Activated T-helper 1 cell treated with anti-CD3 and anti-CD28 coated beads, Interleukin-2, amount 50 U/mL, for 16 hours (primary cell): Measurements from ENCODE around the gene NGF.
"Not testable (repeated sequence)": the region's sequence is repeated elsewhere in the genome, so short reads cannot be mapped to it uniquely, and the experiment has no call there.

ENCODE experiments used
- DNase-seq, 2 donors: peaks; one replicate each; pipeline ENCODE4 v3.0.0-alpha.2; 2020; ENCODE audit warnings: low read depth in 1 of 2, low spot score in 1 of 2

Gene NGF

GRCh38 chr1:115337633-115338456, at the start of gene NGF:
Gene NGF (minus strand): TSS chr1:115338249. CDS start chr1:115286795, 51,454 bp downstream.
- no peak for DNase-seq

GRCh38 chr1:115383455-115383854, 45.4 kb upstream of the NGF start:
- DNase-seq = not testable (repeated sequence)

- no peak for DNase-seq
These were observed 41.9 kb upstream of the NGF start for GRCh38 chr1:115379943-115380342.

GRCh38 chr1:115377411-115377810, 39.4 kb upstream of the NGF start:
- no peak for DNase-seq

- DNase-seq = no peak
These were observed 36.5 kb upstream of the NGF start for GRCh38 chr1:115374598-115374997.

GRCh38 chr1:115373305-115373704, 35.3 kb upstream of the NGF start:
- DNase-seq = no peak

- no peak for DNase-seq
These were observed 27.7 kb upstream of the NGF start for GRCh38 chr1:115365738-115366137.

GRCh38 chr1:115364780-115365155, 26.7 kb upstream of the NGF start:
- DNase-seq = no peak

GRCh38 chr1:115364046-115364779, 26.2 kb upstream of the NGF start:
- DNase-seq = no peak

- DNase-seq = no peak
These were observed 25.1 kb upstream of the NGF start for GRCh38 chr1:115363171-115363570.

GRCh38 chr1:115360505-115361129, 22.6 kb upstream of the NGF start:
- not testable (repeated sequence) for DNase-seq

- DNase-seq = not testable (repeated sequence)
These were observed 21.9 kb upstream of the NGF start for GRCh38 chr1:115359787-115360452.

GRCh38 chr1:115356356-115356755, 18.3 kb upstream of the NGF start:
- DNase-seq = no peak

GRCh38 chr1:115355069-115355468, 17.0 kb upstream of the NGF start:
- no peak for DNase-seq

- DNase-seq = no peak
These were observed 13.1 kb upstream of the NGF start for GRCh38 chr1:115351143-115351542.

- no peak for DNase-seq
These were observed 10.6 kb upstream of the NGF start for GRCh38 chr1:115348636-115349035.

GRCh38 chr1:115347282-115347681, 9.2 kb upstream of the NGF start:
- DNase-seq = no peak

GRCh38 chr1:115343200-115343737, 5.2 kb upstream of the NGF start:
- no peak for DNase-seq

GRCh38 chr1:115341948-115342347, 3.9 kb upstream of the NGF start:
- no peak for DNase-seq

- DNase-seq = no peak
These were observed 2.8 kb upstream of the NGF start for GRCh38 chr1:115340879-115341278.

GRCh38 chr1:115338457-115338820, 390 bp upstream of the NGF start:
- DNase-seq = no peak
